Dedifferentiated amniotic fluid mesenchymal stem cell (primary cell): ENCODE measurements around the gene CSF3R.

Experiments
- DNase-seq: peaks from one replicate; pipeline ENCODE4 v3.0.0-alpha.2; 2016; ENCODE audit errors: extremely low spot score

The CSF3R gene

GRCh38 chr1:36458910-36459309, 23.8 kb downstream of the CSF3R start:
- no peak for DNase-seq

DNA sequence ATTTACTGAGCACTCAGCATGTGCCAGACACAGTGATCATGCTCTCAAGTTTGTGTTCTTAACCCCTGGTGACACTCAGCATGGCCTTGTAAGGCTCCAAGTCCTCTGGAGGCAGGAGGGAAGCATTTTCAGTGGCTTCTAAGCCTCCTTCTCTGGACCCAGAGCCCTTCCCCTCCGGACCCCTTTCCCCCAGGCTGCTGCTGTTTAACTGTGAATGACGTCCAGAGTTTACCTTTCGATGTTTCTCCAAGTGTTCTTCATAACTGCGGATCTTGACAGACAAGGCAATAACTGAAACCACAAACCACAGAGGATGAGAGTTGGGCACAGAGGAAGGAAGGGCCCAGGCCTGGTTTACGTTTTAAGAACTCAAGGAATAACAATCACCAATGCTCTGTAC, 25.0 kb downstream of the CSF3R start:
- DNase-seq = no peak

DNA sequence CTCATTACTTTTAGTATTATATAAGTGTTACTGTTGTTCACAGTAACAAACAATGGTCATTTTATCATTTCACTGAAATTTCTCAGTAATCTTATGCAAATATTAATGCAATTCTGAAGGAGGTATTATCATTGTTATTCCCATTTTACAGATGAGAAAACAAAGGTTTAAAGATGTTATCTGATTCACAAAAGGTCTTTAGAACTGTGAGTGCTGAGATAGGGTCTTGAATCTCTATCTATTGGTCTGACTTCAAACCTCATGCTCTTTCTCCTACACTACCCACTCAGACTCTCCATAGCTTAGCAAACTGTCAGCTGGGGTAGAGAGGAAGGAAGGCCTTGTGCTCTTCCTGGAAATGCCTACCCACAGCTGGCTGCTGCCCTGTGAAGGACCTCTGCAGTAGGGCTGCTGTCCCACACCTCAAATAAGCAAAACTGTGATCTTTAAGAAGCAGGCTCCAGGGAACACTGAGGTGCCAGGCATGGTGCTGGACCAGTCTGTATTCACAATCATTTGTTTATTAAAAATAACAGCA, 26.3 kb downstream of the CSF3R start:
- DNase-seq = no peak

DNA sequence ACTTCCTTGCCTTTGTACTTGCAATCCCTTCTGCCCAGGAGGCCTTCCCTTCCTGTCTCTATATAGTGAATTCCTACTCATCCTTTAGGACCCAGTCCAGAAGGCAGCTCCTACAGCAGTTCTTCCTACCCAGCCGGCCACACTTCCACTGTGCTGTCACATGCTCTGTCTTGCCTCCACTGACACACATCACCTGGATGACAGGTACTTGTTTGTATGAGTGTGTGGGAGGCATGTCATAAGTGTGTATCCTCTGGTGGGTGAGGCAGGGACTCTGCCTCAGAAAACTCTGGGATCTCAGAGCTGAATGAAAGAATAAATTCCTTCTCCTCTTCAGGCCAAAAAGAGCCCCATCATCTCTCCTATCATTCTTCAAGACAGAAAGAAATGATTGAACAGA, 27.3 kb downstream of the CSF3R start:
- no peak for DNase-seq

DNA sequence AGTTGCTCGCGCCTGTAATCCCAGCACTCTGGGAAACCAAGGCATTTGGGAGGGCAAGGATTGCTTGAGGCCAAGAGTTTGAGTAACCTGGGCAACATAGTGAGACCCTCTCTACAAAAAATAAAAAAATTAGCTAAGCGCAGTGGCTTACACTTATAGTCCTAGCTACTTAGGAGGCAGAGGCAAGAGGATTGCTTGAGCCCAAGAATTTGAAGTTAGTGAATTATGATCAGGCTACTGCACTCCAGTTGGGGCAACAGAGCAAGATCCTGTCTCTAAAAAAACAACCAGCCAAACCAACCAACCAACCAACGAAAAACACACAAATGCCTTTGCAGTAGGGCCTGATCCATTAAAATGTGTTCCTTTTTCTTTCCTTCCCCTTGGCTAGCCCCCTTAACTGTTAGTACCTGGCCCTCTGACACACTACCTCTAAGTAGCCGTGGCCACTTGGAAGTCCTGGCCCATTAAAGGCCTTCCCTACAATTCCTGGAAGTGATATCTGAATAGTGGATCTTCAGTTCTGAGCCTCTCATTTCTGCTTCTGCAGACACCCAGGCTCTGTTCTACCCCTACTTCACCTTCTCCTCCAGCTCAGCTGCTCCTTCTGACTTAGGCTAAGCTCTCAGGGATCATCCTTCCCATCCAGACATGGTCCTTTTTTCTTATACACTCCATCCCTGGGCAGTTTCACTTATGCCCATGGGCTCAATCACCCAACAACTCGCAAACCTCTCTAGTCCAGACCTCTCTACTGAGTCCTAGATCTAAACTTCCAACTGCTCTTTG, 28.9 kb downstream of the CSF3R start:
- no peak for DNase-seq

- no peak for DNase-seq
These were observed 29.7 kb downstream of the CSF3R start for GRCh38 chr1:36453051-36453450.

GRCh38 chr1:36450919-36451305, 31.8 kb downstream of the CSF3R start:
- no peak for DNase-seq

DNA sequence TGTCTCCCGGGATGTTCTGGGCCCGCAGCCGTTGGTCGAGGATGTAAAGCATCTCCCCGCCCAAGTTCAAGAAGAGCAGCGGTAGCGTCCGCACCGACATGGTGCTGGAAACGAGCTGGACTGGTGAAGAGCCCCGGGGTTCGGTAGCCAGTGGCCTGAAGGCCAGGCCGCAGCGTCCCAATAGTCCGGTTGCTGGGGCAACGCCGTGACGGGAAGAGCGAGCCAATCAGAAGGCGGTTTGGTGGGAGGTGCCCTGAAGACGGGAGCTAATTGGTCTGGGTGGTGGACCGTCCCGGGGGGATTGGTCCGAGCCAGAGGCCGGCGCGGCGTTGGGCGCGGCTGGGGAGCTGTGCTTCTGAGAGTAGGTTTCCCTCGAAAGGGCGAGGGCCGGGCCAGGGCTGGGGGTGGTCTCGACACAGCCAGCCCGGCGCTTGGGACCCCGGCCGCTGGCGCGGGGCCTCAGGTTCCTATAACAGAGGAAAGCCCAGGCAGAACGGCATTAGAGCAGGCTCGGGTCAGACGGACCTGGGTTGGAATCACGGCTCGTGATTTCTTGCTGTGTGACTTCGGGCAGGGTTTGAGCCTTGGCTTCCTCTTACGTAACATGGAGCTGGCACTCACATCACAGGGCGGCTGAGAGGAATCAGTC, 32.3 kb downstream of the CSF3R start, which contains the start of gene OSCP1:
Gene OSCP1 (minus strand): TSS at position 182 of the 649 bp plus-strand sequence. CDS start 82 bp downstream, at position 100.
- DNase-seq = peak; percentile 96

- DNase-seq = no peak
These were observed 34.1 kb downstream of the CSF3R start for GRCh38 chr1:36448530-36449056.

DNA sequence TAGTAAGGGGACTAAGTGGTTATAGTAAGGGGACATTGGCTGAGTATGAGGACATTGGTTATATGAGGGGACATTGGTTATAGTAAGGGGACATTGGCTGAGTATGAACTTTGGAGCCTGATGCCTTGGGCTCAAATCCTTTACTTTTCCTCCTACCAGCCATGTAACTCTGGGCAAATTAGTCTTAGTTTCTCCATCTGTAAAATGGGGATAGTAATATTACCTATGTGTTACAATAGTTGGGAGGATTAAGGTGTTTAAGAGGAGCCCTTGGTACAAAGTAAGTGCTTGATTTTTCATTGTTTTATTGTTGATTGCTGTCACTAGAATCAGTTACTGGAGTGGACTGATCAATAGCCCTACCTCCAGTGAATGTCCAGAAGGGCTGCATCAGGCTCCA, 35.3 kb downstream of the CSF3R start:
- no peak for DNase-seq

DNA sequence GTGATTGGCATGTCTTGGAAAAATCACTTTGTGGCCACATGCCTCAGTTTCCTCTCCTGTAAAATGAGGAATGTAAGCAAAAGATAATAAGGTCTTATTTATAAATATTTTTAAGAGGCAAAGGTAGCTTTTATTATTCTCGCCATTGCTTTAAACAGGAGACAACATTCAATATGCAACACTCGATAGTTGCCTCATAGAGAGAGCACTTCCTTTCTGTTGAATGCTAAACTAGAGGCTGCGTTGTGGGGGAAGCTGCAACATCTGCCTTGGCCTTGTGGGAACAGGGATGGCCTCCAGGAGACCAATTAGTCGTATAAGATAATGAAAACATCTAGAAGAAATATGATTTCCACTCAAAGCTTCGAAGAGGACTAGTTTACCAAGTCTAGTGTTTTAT, 36.0 kb downstream of the CSF3R start:
- no peak for DNase-seq

DNA sequence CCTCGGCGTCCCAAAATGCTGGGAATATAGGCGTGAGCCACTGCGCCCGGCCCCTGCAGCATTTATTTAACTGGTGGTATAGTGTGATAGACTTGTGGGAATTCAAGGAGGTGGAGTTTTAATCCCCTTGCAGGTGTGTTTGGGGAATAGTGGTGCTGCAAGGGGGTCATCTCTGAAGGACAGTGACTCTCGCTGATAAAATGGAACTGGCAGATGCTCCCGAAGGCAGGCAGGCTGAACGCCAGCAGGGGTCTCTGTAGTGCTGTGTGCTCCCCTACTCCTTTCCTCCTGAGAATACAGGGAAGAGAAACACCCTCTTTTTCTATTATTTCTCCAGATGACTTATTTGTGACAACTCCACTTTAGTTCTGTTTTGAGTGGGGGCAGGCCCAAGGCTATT, 36.4 kb downstream of the CSF3R start:
- DNase-seq = no peak

DNA sequence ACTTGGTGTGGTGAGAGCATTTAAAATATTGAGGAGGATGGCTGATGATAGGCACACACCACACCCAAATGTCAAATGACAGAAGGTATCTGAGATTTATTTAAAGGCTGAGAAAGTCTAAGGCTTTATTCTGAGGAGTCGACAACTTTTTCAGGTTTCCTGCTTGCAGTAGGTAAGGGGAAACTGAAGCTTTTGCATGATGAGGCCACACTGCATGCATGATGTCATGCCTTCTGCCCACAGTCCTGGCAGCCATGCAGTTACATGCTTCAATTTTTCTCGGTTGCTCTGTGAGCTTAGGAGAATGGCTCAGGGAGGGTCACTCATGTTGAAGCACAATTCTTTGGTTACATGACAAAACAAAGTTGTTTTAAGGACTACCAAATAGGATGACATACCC, 39.4 kb downstream of the CSF3R start:
- DNase-seq = no peak

- no peak for DNase-seq
These were observed 40.4 kb downstream of the CSF3R start for GRCh38 chr1:36442337-36442736.

- no peak for DNase-seq
These were observed 42.1 kb downstream of the CSF3R start for GRCh38 chr1:36440646-36441045.

DNA sequence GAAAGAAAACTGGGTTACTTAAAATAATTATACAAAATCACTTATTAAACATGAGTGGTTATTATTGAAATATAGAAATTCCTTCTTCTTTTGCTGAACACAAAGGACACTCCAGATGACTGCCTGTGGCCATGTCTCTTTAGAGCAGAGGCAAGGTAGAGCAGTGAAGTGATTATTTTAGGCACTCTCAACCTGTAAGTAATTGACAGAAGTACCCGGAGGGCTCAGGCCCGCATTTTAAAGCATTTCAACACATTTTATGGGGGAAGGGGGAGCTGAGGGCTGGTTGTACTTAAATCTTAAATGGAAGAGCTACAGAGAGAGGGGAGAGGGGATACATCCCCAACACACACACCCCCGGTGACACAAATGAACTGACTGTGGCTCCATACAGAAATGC, 42.7 kb downstream of the CSF3R start:
- no peak for DNase-seq

GRCh38 chr1:36438715-36439114, 44.0 kb downstream of the CSF3R start:
- no peak for DNase-seq

GRCh38 chr1:36436821-36437220, 45.9 kb downstream of the CSF3R start:
- no peak for DNase-seq

- no peak for DNase-seq
These were observed 49.6 kb downstream of the CSF3R start for GRCh38 chr1:36433102-36433501.

DNA sequence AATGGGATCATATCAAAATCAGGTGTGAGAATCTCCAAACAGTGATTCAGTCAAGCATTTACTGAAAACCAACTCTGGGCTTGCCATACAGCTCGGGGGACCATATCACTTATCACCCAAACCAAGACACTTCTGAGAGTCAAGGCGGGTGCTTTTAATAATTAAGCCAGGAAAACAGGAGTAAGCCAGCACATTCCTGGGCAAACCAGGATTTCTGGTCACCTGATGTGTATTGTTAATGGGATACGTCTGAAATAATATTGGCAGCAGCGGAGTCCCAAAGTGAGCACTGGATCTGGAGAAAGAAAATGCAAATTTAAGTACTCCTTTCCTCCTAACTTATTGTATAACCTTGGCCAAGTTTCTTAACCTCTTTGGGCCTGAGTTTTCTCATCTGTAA, 50.1 kb downstream of the CSF3R start:
- no peak for DNase-seq

- DNase-seq = no peak
These were observed 56.9 kb downstream of the CSF3R start for GRCh38 chr1:36425791-36426190.

- no peak for DNase-seq
These were observed 61.1 kb downstream of the CSF3R start for GRCh38 chr1:36421649-36422048.

GRCh38 chr1:36420836-36421317, 61.8 kb downstream of the CSF3R start:
- DNase-seq = peak; percentile 83
